ENCODE measurements around the gene CPTP. TPM values are rescaled to one million over a fixed set of nuclear protein-coding genes. Genes with fewer than 3 reads are reported as not detected.
A peak's percentile ranks its signal among the peaks of the same experiment; 100 is the strongest.

Gene CPTP
- total RNA-seq, 1 donor from 2014 or later = 20.4 TPM

DNA sequence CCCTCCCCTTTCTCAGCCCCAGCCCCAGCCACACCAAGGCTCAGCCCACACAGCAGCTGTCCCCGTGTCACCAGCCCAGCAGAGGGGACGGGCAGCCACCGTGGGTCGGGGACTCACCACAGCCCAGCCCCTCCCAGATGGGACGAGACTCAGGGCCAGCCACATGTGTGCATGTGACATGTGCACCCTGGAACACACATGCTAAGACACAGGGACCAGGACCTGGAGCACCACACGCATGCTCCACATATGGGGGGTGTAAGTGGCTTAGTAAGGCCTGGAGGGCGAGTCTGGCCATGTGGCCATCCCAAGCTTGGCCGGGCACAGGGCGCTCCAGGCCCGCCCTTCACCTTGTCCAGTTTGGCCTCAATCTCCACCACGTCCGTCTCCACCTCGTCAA is 20.9 kb upstream of the CPTP start:
- H3K27ac ChIP-seq = no peak overlapping the region
- no peak for ATAC-seq
- H3K27me3 ChIP-seq (ENCODE audit: low read depth) = no peaks in the 10 kb centered on the region
- intact Hi-C loops (cut with DNase I) = no loop called here
- no peak overlapping the region for H3K4me3 ChIP-seq
- H3K4me1 ChIP-seq = peaks cover 34% of the 10 kb centered on the region
- DNase-seq = no peak
- no peaks in the 10 kb centered on the region for H3K9me3 ChIP-seq
- H3K36me3 ChIP-seq = peaks cover 7% of the 10 kb centered on the region
- TF ChIP-seq, protein P1, sequence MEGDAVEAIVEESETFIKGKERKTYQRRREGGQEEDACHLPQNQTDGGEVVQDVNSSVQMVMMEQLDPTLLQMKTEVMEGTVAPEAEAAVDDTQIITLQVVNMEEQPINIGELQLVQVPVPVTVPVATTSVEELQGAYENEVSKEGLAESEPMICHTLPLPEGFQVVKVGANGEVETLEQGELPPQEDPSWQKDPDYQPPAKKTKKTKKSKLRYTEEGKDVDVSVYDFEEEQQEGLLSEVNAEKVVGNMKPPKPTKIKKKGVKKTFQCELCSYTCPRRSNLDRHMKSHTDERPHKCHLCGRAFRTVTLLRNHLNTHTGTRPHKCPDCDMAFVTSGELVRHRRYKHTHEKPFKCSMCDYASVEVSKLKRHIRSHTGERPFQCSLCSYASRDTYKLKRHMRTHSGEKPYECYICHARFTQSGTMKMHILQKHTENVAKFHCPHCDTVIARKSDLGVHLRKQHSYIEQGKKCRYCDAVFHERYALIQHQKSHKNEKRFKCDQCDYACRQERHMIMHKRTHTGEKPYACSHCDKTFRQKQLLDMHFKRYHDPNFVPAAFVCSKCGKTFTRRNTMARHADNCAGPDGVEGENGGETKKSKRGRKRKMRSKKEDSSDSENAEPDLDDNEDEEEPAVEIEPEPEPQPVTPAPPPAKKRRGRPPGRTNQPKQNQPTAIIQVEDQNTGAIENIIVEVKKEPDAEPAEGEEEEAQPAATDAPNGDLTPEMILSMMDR (IDR thresholded peaks at IDR 0.05) = no peak

DNA sequence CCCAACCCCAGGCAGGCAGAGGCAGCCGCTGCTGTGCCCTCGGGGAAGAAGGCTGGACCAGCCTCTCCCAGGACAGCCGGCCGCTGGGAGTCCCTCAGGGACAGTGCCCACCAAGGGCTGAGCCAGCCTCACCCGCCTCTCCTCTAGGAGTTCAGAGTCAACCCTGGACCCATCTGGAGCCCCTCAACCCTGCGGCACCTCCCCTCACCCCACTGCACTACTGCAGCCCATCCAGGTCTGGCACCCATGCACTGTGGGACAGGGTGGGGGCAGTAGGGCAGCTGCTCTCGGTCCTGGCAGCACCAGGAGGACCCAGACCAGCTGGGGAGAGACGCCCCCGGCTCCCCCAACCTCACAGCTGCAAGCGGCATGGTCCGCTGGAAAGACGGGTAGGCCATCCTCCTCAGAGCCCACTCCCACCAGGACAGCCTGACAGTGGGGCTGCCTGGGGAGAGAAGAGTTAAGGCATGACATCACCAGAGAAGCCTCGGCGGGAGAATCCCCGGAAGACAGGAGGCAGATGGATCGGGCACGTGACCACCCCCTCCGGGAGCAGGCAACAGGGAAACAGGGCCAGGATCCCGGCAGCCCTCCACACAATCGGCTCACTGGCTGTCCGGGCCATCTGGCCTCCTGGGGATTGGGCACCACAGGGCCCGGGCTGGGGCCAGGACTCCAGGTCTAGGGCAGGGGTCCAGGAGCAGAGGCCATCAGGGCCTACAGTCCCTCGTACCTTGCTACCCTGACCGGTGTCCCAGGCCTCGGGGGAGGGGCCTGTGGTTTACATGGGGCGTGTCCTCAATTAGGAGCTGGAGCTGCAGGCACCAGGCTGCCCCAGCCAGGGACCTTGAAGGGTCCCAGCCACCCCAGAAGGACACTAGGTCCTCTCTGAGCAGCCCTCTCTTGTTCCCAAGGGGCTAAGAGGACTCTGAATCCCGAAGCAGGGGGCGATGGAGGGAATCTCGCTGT is 20.0 kb upstream of the CPTP start:
- peaks cover 42% of the 10 kb centered on the region for H3K4me1 ChIP-seq
- no peak for ATAC-seq
- H3K9me3 ChIP-seq = no peaks in the 10 kb centered on the region
- H3K36me3 ChIP-seq = peaks cover 8% of the 10 kb centered on the region
- TF ChIP-seq, protein P1 (IDR thresholded peaks at IDR 0.05) = no peak
- intact Hi-C loops (cut with DNase I) = no loop called here
- H3K4me3 ChIP-seq = peak overlapping the region; percentile 93
- DNase-seq = peak; percentile 69
- no peaks in the 10 kb centered on the region for H3K27me3 ChIP-seq (ENCODE audit: low read depth)
- H3K27ac ChIP-seq = peak overlapping the region; percentile 64

DNA sequence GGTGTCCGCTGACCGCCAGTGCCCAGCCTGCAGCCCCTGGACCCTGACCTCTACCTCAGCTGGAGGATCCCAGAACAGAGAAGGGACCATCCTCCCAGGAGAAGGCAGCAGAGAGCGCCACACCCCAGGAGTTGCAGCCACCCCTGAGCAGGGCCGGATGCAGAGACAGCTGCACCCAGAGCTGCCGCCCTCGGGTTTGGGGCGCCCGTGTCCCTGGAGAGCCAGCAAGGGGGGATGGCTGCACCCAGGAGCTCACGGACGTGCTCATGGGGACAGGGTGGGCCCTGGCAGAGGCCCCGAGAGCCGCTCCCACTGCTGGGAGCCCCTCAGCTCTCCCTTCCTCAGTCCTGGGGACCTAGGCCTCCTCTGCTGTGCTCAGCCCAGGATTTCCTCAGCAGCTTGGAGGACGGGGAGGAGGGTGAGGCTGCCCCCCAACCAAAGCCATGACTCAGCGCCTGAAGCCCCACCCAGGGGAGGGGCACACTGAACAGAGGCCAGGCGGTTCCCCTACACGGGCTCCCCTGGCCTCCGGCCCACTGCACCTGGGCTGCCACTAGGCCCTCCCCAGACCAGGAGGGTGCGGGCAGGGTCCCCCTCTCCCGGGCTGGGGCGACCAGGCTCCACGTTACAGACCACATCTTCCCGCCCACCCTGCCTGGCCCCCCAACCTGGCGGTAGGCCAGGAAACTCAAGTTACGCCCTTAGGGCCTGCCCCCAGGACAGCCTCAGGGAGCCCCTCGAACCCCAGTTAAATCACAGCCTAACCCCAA is 19.1 kb upstream of the CPTP start:
- TF ChIP-seq, protein P1 (IDR thresholded peaks at IDR 0.05) = no peak

GRCh38 chr1:1306070-1306660 is 18.4 kb upstream of the CPTP start:
- TF ChIP-seq, protein P1 (IDR thresholded peaks at IDR 0.05) = no peak
- H3K27ac ChIP-seq = peak overlapping the region; percentile 64
- H3K4me1 ChIP-seq = peaks cover 46% of the 10 kb centered on the region

More for the DNA sequence above, 19.1 kb upstream of the CPTP start:
- Histone ChIP-seq H3K36me3 (peaks cover 10% of the 10 kb centered on the region), H3K9me3 (no peaks in the 10 kb centered on the region), H3K27me3 (ENCODE audit: low read depth) (no peaks in the 10 kb centered on the region), H3K4me3 (peak overlapping the region; percentile 93), H3K4me1 (peaks cover 46% of the 10 kb centered on the region), H3K27ac (peak overlapping the region; percentile 64)
- ATAC-seq (peak; percentile 2 to 5), DNase-seq (peak; percentile 66)
- intact Hi-C loops (cut with DNase I) = no loop called here

DNA sequence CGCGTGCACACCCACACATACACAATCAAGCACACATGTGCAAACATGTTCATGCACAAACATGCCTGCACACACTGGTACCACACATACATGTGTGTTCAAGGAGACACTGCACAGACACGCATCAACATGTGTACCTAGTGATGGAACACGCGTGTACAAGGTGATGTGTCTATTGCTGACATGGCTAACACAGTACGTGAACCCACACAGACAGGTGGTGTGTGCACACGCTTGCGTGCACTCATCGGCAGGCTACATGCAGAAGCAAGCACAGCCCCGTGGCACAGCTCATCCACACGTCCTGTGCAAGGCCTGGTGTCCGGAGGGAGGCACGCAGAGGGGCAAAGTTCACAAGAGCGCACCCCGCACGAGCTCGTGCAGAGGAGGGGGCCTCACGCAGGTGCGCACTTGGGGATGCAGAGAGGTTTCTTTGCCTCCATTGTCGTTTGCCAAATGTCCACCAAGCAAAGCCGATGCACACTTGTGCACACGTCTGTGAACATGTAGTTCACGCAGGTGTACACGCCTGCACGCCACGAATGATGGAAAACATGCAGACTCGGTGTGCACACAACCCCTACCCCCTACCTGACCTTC is 17.8 kb upstream of the CPTP start:
- peak overlapping the region; percentile 93 for H3K4me3 ChIP-seq
- no peaks in the 10 kb centered on the region for H3K27me3 ChIP-seq (ENCODE audit: low read depth)
- peaks cover 46% of the 10 kb centered on the region for H3K4me1 ChIP-seq
- TF ChIP-seq, protein P1 (IDR thresholded peaks at IDR 0.05) = no peak
- no peaks in the 10 kb centered on the region for H3K9me3 ChIP-seq
- H3K27ac ChIP-seq = peak overlapping the region; percentile 93
- no peak for ATAC-seq
- intact Hi-C loops (cut with DNase I) = no loop called here
- peaks cover 23% of the 10 kb centered on the region for H3K36me3 ChIP-seq
- no peak for DNase-seq

More at GRCh38 chr1:1306070-1306660, 18.4 kb upstream of the CPTP start:
- Histone ChIP-seq H3K9me3 (no peaks in the 10 kb centered on the region), H3K36me3 (peaks cover 17% of the 10 kb centered on the region), H3K27me3 (ENCODE audit: low read depth) (no peaks in the 10 kb centered on the region), H3K4me3 (peak overlapping the region; percentile 93)
- DNase-seq = no peak
- intact Hi-C loops (cut with DNase I) = no loop called here
- no peak for ATAC-seq

Measured in lower lobe of right lung (tissue), 2 donors.